Neural cell (in vitro differentiated cells): ENCODE results near the gene MZF1. TPM values are rescaled to one million over a fixed set of nuclear protein-coding genes. Genes with fewer than 3 reads are reported as not detected.

Experiments
- H2AFZ ChIP-seq: fragments of 200-600, 300-800 bp; sonication (generic), shearing (Covaris generic); 2 replicates; pipeline ENCODE4 v1.6.0; 2014; ENCODE audit warnings: low read depth, mild to moderate bottlenecking, antibody characterized with exemption, low read length, moderate library complexity
- H3F3A ChIP-seq: fragments of 200-600 bp; shearing (Covaris generic); 2 replicates; pipeline ENCODE4 v1.6.1; 2016; ENCODE audit warnings: mild to moderate bottlenecking, moderate library complexity, mixed read lengths, antibody characterized with exemption, low read length; ENCODE audit not compliant: insufficient read depth, poor library complexity, severe bottlenecking
- H3K27ac ChIP-seq: fragments of 200-600, 300-800 bp; sonication (generic), shearing (Covaris generic); 2 replicates; pipeline ENCODE4 v1.5.1; 2014; ENCODE audit warnings: mild to moderate bottlenecking, low read length, moderate library complexity
- H3K27me3 ChIP-seq: fragments of 300-800, 200-600 bp; sonication (generic), shearing (Covaris generic); 2 replicates; pipeline ENCODE4 v1.6.0; 2014; ENCODE audit warnings: mild to moderate bottlenecking, low read depth, low read length, moderate library complexity; ENCODE audit not compliant: insufficient read depth
- H3K36me3 ChIP-seq: fragments of 300-800, 200-600 bp; sonication (generic), shearing (Covaris generic); 2 replicates; pipeline ENCODE4 v1.5.1; 2014; ENCODE audit warnings: mild to moderate bottlenecking, antibody characterized with exemption, low read length, moderate library complexity; ENCODE audit not compliant: insufficient read depth
- H3K4me2 ChIP-seq: fragments of 300-800, 200-600 bp; sonication (generic), shearing (Covaris generic); 2 replicates; pipeline ENCODE4 v1.6.0; 2014; ENCODE audit warnings: mild to moderate bottlenecking, low read length
- H3K4me3 ChIP-seq: fragments of 300-800, 200-600 bp; sonication (generic), shearing (Covaris generic); 2 replicates; pipeline ENCODE4 v1.5.1; 2014; ENCODE audit warnings: mild to moderate bottlenecking, low read length, moderate library complexity
- H3K79me2 ChIP-seq: fragments of 200-600 bp; shearing (Covaris generic); replicated peaks from 2 replicates; pipeline ENCODE4 v1.6.0; 2014; ENCODE audit warnings: mild to moderate bottlenecking, low read length, moderate library complexity; ENCODE audit not compliant: insufficient read depth
- H3K9ac ChIP-seq: fragments of 300-800, 200-600 bp; sonication (generic), shearing (Covaris generic); 2 replicates; pipeline ENCODE4 v1.6.1; 2016; ENCODE audit warnings: mild to moderate bottlenecking, low read length, mixed read lengths
- H3K9me2 ChIP-seq: fragments of 200-600 bp; shearing (Covaris generic); 2 replicates; pipeline ENCODE4 v1.6.1; 2016; ENCODE audit warnings: mild to moderate bottlenecking, low read length, mixed read lengths; ENCODE audit not compliant: insufficient read depth
- H3K9me3 ChIP-seq: fragments of 200-600, 300-800 bp; sonication (generic), shearing (Covaris generic); 2 replicates; pipeline ENCODE4 v1.6.1; 2016; ENCODE audit warnings: mild to moderate bottlenecking, mixed run types, low read length, moderate library complexity, mixed read lengths
- H4K20me1 ChIP-seq: fragments of 200-600 bp; shearing (Covaris generic); 2 replicates; pipeline ENCODE4 v1.6.1; 2016; ENCODE audit warnings: mild to moderate bottlenecking, mixed run types; ENCODE audit not compliant: insufficient read depth
- CTCF ChIP-seq: fragments of 450-650 bp; IDR thresholded peaks from 2 replicates; pipeline ENCODE4 v1.5.1; 2014; ENCODE audit warnings: antibody characterized with exemption, mild to moderate bottlenecking, moderate library complexity; ENCODE audit not compliant: poor library complexity, severe bottlenecking
- EP300 ChIP-seq: fragments of 450-650 bp; conservative IDR thresholded peaks from 2 replicates; pipeline ENCODE4 v1.6.1; 2014; ENCODE audit warnings: antibody characterized with exemption, mild to moderate bottlenecking, moderate library complexity; ENCODE audit not compliant: poor library complexity, severe bottlenecking
- EZH2 ChIP-seq: fragments of 200-600, 300-800 bp; shearing (Covaris generic), sonication (generic); IDR thresholded peaks from 2 replicates; pipeline ENCODE4 v1.6.1; 2014; ENCODE audit warnings: antibody characterized with exemption, low read length, borderline replicate concordance, mild to moderate bottlenecking; ENCODE audit not compliant: insufficient read depth, poor library complexity, severe bottlenecking
- MXI1 ChIP-seq: fragments of 450-650 bp; conservative IDR thresholded peaks from 2 replicates; pipeline ENCODE4 v1.6.1; 2014; ENCODE audit warnings: antibody characterized with exemption, mild to moderate bottlenecking; ENCODE audit not compliant: poor library complexity, severe bottlenecking
- POLR2AphosphoS5 ChIP-seq: IDR thresholded peaks from 2 replicates; pipeline ENCODE4 v1.6.1; 2012
- RAD21 ChIP-seq: fragments of 450-650 bp; conservative IDR thresholded peaks from 2 replicates; pipeline ENCODE4 v1.6.1; 2014; ENCODE audit warnings: antibody characterized with exemption, mild to moderate bottlenecking, moderate library complexity
- SMC3 ChIP-seq: fragments of 450-650 bp; conservative IDR thresholded peaks from 2 replicates; pipeline ENCODE4 v1.6.1; 2014; ENCODE audit warnings: antibody characterized with exemption, mild to moderate bottlenecking, moderate library complexity; ENCODE audit not compliant: poor library complexity
- TAF1 ChIP-seq: IDR thresholded peaks from 2 replicates; pipeline ENCODE4 v1.6.1; 2012; ENCODE audit warnings: low read depth
- polyA plus RNA-seq: library from polyadenylated mRNA; depleted of rRNA; stranded (reverse); fragments of >200 nt; gene quantifications from 2 replicates; pipeline ENCODE4 v1.2.3, GENCODE V29; 2014
- TF ChIP-seq, protein P1 (sequence below): IDR thresholded peaks from 2 replicates; pipeline ENCODE4 v1.6.1; 2012; ENCODE audit warnings: borderline replicate concordance

The MZF1 gene
- polyA plus RNA-seq, 1 donor from 2014 or later: 74.6 TPM

GRCh38 chr19:58569191-58569942 is 3.8 kb downstream of the MZF1 start:
- H3K9ac ChIP-seq: no peak overlapping the region
- no peaks in the 10 kb centered on the region for H3K79me2 ChIP-seq
- H3K36me3 ChIP-seq: no peaks in the 10 kb centered on the region
- TF ChIP-seq SMC3: no peak
- TF ChIP-seq EZH2: no peak
- TF ChIP-seq RAD21: no peak
- TF ChIP-seq, protein P1, sequence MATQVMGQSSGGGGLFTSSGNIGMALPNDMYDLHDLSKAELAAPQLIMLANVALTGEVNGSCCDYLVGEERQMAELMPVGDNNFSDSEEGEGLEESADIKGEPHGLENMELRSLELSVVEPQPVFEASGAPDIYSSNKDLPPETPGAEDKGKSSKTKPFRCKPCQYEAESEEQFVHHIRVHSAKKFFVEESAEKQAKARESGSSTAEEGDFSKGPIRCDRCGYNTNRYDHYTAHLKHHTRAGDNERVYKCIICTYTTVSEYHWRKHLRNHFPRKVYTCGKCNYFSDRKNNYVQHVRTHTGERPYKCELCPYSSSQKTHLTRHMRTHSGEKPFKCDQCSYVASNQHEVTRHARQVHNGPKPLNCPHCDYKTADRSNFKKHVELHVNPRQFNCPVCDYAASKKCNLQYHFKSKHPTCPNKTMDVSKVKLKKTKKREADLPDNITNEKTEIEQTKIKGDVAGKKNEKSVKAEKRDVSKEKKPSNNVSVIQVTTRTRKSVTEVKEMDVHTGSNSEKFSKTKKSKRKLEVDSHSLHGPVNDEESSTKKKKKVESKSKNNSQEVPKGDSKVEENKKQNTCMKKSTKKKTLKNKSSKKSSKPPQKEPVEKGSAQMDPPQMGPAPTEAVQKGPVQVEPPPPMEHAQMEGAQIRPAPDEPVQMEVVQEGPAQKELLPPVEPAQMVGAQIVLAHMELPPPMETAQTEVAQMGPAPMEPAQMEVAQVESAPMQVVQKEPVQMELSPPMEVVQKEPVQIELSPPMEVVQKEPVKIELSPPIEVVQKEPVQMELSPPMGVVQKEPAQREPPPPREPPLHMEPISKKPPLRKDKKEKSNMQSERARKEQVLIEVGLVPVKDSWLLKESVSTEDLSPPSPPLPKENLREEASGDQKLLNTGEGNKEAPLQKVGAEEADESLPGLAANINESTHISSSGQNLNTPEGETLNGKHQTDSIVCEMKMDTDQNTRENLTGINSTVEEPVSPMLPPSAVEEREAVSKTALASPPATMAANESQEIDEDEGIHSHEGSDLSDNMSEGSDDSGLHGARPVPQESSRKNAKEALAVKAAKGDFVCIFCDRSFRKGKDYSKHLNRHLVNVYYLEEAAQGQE: no peak
- no peak for TF ChIP-seq POLR2AphosphoS5
- TF ChIP-seq TAF1: no peak
- no peak for TF ChIP-seq CTCF
- no peak for TF ChIP-seq EP300
- no peak for TF ChIP-seq MXI1
- no peak overlapping the region for H3K27ac ChIP-seq
- no peak overlapping the region for H2AFZ ChIP-seq
- H3K9me3 ChIP-seq: no peaks in the 10 kb centered on the region
- no peak overlapping the region for H3K4me2 ChIP-seq
- no peaks in the 10 kb centered on the region for H4K20me1 ChIP-seq
- H3K27me3 ChIP-seq: no peaks in the 10 kb centered on the region
- H3K4me3 ChIP-seq: no peak overlapping the region
- H3F3A ChIP-seq: no peaks in the 10 kb centered on the region
- H3K9me2 ChIP-seq: no peaks in the 10 kb centered on the region

- H3K9ac ChIP-seq: no peak overlapping the region
- no peaks in the 10 kb centered on the region for H3K27me3 ChIP-seq
- no peak overlapping the region for H2AFZ ChIP-seq
- no peaks in the 10 kb centered on the region for H3F3A ChIP-seq
- H3K9me2 ChIP-seq: no peaks in the 10 kb centered on the region
- H3K79me2 ChIP-seq: no peaks in the 10 kb centered on the region
- no peak overlapping the region for H3K4me2 ChIP-seq
- H3K4me3 ChIP-seq: no peak overlapping the region
- H4K20me1 ChIP-seq: no peaks in the 10 kb centered on the region
- TF ChIP-seq POLR2AphosphoS5 (no peak), MXI1 (no peak), EZH2 (no peak), RAD21 (no peak), SMC3 (no peak), TAF1 (no peak), CTCF (no peak), EP300 (no peak)
- TF ChIP-seq, protein P1: no peak
- no peaks in the 10 kb centered on the region for H3K36me3 ChIP-seq
- H3K9me3 ChIP-seq: no peaks in the 10 kb centered on the region
- H3K27ac ChIP-seq: no peak overlapping the region
Observed at GRCh38 chr19:58568453-58569130, 4.5 kb downstream of the MZF1 start.
